Progenitor cell of endocrine pancreas (in vitro differentiated cells): ENCODE data around the gene BCDIN3D. TPM values are rescaled to one million over a fixed set of nuclear protein-coding genes. Genes with fewer than 3 reads are reported as not detected.

Source experiments
- DNase-seq: peaks from one replicate; pipeline ENCODE4 v3.0.0; 2021; ENCODE audit warnings: low spot score; ENCODE audit not compliant: unreplicated experiment
- H3K27ac Mint-ChIP-seq: 2 replicates; pipeline ENCODE4 v1.8.0; 2021; ENCODE audit warnings: mild to moderate bottlenecking, moderate library complexity, mixed read lengths
- H3K27me3 Mint-ChIP-seq: 2 replicates; pipeline ENCODE4 v1.8.0; 2021; ENCODE audit warnings: mixed read lengths
- H3K36me3 Mint-ChIP-seq: 2 replicates; pipeline ENCODE4 v1.8.0; 2022; ENCODE audit warnings: mixed read lengths; ENCODE audit not compliant: insufficient read depth
- H3K4me1 Mint-ChIP-seq: 2 replicates; pipeline ENCODE4 v1.8.0; 2021; ENCODE audit warnings: low read depth, mixed read lengths
- H3K4me3 Mint-ChIP-seq: 2 replicates; pipeline ENCODE4 v1.8.0; 2021; ENCODE audit warnings: low read depth, mild to moderate bottlenecking, moderate library complexity, mixed read lengths
- H3K9me3 Mint-ChIP-seq: 2 replicates; pipeline ENCODE4 v1.8.0; 2021; ENCODE audit warnings: low read depth, mixed read lengths
- total RNA-seq: library from RNA; stranded (reverse); gene quantifications from 2 replicates; pipeline ENCODE4 v1.2.1, GENCODE V29; 2021
- TF ChIP-seq, protein P1 (sequence below): fragments of 200-600 bp; sonication (generic); IDR thresholded peaks from one replicate; pipeline ENCODE4 v1.5.0; 2021; ENCODE audit warnings: antibody characterized with exemption, mild to moderate bottlenecking; ENCODE audit not compliant: unreplicated experiment

The BCDIN3D gene
- total RNA-seq, 1 donor from 2014 or later, result 7.3 TPM

DNA sequence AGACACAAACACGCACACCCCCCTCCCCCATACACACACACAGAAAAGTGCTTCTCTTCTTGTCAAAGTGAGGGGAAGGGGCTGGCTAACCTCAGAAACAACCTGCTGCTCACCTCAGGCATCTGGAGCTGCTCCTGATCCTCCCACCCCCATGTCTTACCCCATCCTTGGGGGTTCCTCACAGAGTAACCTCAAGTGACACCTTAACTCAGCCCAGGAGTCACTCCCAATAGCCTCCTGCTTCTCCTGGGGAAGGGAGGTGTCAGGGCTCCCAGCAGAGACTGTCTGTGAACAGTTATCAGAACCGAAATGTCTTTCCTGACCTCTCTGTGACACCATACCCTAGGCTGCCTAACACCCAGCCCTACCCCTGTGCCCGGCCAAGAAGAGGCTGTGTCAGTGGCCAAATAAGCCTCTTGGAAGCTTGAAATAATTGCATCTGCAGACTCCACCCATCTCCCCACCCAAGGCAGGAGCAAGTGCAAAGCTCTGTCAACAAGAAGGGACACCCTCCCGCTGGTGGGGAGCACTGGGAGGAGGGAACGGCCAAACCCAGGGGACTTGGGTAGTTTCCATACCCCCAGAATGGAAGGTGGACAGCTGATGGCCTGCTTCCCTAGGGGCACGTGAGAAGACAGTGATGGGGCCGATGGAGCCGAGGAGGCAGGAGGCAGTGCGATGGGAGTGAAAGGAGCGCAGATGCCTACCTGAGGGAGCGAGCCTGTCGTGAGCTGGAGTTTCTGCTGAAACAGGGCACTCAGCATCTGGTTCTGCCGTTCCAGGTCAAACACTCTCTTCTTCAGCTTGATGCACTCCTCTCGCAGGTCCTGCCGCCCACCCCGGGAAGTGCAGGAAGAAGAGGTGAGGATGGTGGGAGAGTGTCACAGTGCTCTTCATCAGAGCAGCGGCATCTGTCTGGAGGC, 41.5 kb downstream of the BCDIN3D start:
- Mint-ChIP-seq H3K9me3 (no peaks in the 10 kb centered on the region), H3K4me1 (no peaks in the 10 kb centered on the region), H3K27me3 (no peaks in the 10 kb centered on the region), H3K4me3 (no peak overlapping the region), H3K36me3 (peaks cover 21% of the 10 kb centered on the region), H3K27ac (no peak overlapping the region)
- TF ChIP-seq, protein P1, sequence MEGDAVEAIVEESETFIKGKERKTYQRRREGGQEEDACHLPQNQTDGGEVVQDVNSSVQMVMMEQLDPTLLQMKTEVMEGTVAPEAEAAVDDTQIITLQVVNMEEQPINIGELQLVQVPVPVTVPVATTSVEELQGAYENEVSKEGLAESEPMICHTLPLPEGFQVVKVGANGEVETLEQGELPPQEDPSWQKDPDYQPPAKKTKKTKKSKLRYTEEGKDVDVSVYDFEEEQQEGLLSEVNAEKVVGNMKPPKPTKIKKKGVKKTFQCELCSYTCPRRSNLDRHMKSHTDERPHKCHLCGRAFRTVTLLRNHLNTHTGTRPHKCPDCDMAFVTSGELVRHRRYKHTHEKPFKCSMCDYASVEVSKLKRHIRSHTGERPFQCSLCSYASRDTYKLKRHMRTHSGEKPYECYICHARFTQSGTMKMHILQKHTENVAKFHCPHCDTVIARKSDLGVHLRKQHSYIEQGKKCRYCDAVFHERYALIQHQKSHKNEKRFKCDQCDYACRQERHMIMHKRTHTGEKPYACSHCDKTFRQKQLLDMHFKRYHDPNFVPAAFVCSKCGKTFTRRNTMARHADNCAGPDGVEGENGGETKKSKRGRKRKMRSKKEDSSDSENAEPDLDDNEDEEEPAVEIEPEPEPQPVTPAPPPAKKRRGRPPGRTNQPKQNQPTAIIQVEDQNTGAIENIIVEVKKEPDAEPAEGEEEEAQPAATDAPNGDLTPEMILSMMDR, result no peak
- DNase-seq, result no peak

DNA sequence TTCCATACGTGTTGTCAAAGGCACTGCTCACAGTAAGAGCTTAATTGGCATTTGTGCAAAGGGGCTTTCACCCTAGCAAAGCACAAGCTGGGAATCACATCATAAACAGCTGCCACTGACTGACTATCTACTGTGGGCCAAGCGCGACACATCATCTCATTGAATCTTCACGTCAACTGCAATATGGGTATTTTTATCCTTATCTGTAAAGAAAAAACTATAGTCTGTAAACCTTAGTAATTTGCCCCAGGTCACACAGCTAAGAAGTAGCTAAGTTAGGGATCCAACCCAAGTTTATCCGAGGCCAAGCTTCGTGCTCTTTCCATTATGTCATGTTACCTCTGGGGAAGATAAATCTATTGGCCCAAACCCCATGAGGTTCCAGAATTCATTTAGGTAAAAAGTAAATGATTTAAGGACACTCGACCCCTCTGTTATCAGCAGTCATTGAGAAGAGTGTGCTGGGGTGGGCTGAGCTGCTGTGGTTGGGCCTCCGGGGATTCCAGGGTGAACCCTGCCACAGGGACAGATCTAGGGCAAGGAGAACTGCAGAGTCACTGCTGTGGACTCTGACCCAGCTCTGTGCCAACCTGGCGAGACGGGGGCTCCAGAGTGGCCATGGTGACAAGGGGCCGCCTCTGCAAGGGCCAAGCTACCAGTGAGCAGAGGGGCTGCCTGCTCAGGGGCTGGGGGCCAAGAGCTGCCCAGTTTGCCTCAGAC, 42.3 kb downstream of the BCDIN3D start:
- no peak overlapping the region for H3K4me3 Mint-ChIP-seq
- no peaks in the 10 kb centered on the region for H3K4me1 Mint-ChIP-seq
- no peak overlapping the region for H3K27ac Mint-ChIP-seq

DNA sequence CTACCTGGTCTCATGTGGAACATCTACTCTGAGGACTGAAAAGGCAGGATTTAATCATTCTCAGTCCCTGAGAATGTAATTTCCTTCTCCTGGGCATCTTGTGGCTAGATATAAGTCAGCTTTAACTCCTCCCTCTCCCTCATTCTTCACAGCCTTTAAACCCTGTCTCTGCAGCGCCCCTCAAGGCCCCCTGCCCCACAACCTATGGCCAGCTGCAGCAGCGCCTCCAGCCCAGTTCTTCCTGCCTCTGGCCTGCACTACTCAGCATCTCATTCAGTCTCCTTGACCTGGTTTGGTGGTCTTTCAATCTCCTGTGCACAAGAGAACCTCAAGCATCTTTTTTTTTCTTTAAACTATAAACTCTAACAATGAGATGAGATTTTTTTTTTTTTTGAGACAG, 44.0 kb downstream of the BCDIN3D start:
- Mint-ChIP-seq H3K9me3 (no peaks in the 10 kb centered on the region), H3K27me3 (no peaks in the 10 kb centered on the region), H3K36me3 (peaks cover 11% of the 10 kb centered on the region), H3K4me1 (no peaks in the 10 kb centered on the region), H3K27ac (no peak overlapping the region), H3K4me3 (no peak overlapping the region)
- DNase-seq, result no peak
- TF ChIP-seq, protein P1, result no peak

More for the DNA sequence above, 42.3 kb downstream of the BCDIN3D start:
- TF ChIP-seq, protein P1, result no peak
- no peaks in the 10 kb centered on the region for H3K27me3 Mint-ChIP-seq
- no peak for DNase-seq
- H3K36me3 Mint-ChIP-seq, result peaks cover 18% of the 10 kb centered on the region
- no peaks in the 10 kb centered on the region for H3K9me3 Mint-ChIP-seq

DNA sequence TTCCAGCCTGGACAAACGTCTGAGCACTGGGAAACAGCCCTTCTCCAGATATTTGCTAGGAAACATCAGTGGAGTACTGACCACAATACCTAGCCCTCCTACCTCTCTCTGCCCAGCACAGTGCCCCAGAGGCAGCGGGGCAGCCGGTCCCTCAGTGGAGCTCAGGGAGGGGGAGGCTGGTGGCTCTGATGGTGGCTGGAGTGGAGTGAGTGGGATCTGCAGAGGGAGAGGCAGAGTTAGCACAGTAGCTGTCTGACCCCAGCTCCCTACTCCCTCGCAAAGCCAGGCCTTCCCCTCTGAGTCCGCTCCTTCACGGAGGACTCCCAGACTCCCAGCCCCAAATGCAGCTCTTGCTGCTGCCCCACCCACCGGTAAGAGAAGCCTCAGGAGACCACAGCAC, 44.7 kb downstream of the BCDIN3D start:
- TF ChIP-seq, protein P1, result no peak
- peaks cover 11% of the 10 kb centered on the region for H3K36me3 Mint-ChIP-seq
- no peak overlapping the region for H3K27ac Mint-ChIP-seq
- no peak for DNase-seq
- no peaks in the 10 kb centered on the region for H3K9me3 Mint-ChIP-seq
- no peaks in the 10 kb centered on the region for H3K27me3 Mint-ChIP-seq
- no peak overlapping the region for H3K4me3 Mint-ChIP-seq
- no peaks in the 10 kb centered on the region for H3K4me1 Mint-ChIP-seq

DNA sequence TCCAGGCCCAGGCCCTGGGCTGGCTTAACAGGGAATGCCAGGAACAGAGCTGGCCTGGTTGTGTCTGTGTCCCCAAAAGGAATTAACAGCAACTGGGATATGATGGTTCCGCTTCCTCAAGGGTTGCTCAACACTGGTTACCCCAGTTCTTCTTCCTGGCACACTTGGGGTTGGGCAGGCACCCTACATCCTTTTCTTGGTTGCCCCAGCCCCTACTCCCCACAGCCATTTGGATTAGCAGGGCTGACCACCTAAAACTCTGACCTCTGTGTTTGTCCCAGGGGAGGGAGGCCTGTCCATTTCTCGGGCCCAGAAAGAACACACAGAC, 45.5 kb downstream of the BCDIN3D start:
- H3K27ac Mint-ChIP-seq, result no peak overlapping the region
- DNase-seq, result no peak
- TF ChIP-seq, protein P1, result no peak
- no peaks in the 10 kb centered on the region for H3K4me1 Mint-ChIP-seq
- H3K4me3 Mint-ChIP-seq, result no peak overlapping the region
- peaks cover 7% of the 10 kb centered on the region for H3K36me3 Mint-ChIP-seq
- no peaks in the 10 kb centered on the region for H3K9me3 Mint-ChIP-seq
- no peaks in the 10 kb centered on the region for H3K27me3 Mint-ChIP-seq
